Erythroblast (primary cell): ENCODE results near the gene TRIM47.

ENCODE experiments used
- DNase-seq, 2 experiments: peaks; one replicate each; lab custom pipeline; 2025; lab: John Stamatoyannopoulos, UW
- GATA1 ChIP-seq: IDR thresholded peaks from 2 replicates; pipeline ENCODE4 v1.6.1; 2011; ENCODE audit warnings: low read depth, mild to moderate bottlenecking, control low read depth, low read length, moderate library complexity
- POLR2A ChIP-seq: IDR thresholded peaks from 2 replicates; pipeline ENCODE4 v1.6.1; 2011; ENCODE audit warnings: mild to moderate bottlenecking, low read length

Gene TRIM47

GRCh38 chr17:75900691-75901533 lies 22.5 kb upstream of the TRIM47 start:
- no peak for DNase-seq
- TF ChIP-seq GATA1 = no peak
- no peak for TF ChIP-seq POLR2A

GRCh38 chr17:75899767-75900468 lies 21.5 kb upstream of the TRIM47 start:
- TF ChIP-seq GATA1 = no peak
- no peak for TF ChIP-seq POLR2A
- DNase-seq = no peak

- no peak for DNase-seq
- TF ChIP-seq POLR2A = no peak
- TF ChIP-seq GATA1 = no peak
These were observed 21.0 kb upstream of the TRIM47 start for GRCh38 chr17:75899353-75899752.

- no peak for TF ChIP-seq GATA1
- TF ChIP-seq POLR2A = no peak
- no peak for DNase-seq
These were observed 20.4 kb upstream of the TRIM47 start for GRCh38 chr17:75898791-75899190.

GRCh38 chr17:75898065-75898464 lies 19.7 kb upstream of the TRIM47 start:
- TF ChIP-seq GATA1 = no peak
- no peak for DNase-seq

- TF ChIP-seq POLR2A (no peak), GATA1 (no peak)
- no peak for DNase-seq
These were observed 19.0 kb upstream of the TRIM47 start for GRCh38 chr17:75897160-75898019.

- DNase-seq = peak; percentile 86 to 90
- TF ChIP-seq POLR2A (peak; percentile 70), GATA1 (no peak)
These were observed 18.2 kb upstream of the TRIM47 start, which contains the start of gene TRIM65 for GRCh38 chr17:75896415-75897159. TRIM65 (minus strand) TSS chr17:75896951; CDS start chr17:75896937, 14 bp downstream.

GRCh38 chr17:75895370-75896155 lies 17.2 kb upstream of the TRIM47 start:
- peak; percentile 24 to 29 for DNase-seq
- TF ChIP-seq GATA1 = no peak
- TF ChIP-seq POLR2A = no peak

- no peak for DNase-seq
- no peak for TF ChIP-seq GATA1
- no peak for TF ChIP-seq POLR2A
These were observed 15.8 kb upstream of the TRIM47 start for GRCh38 chr17:75894049-75894733.

GRCh38 chr17:75893305-75894048 lies 15.1 kb upstream of the TRIM47 start:
- no peak for DNase-seq
- TF ChIP-seq GATA1 (no peak), POLR2A (no peak)
